MM.1S (cell line): ENCODE data around the gene TMED10.

Experiments
- DNase-seq: peaks from one replicate; pipeline ENCODE4 v3.0.0-alpha.2; 2015
- H2AFZ ChIP-seq: fragments of 300-600 bp; sonication (generic); 2 replicates; pipeline ENCODE4 v1.6.0; 2016; ENCODE audit warnings: antibody characterized with exemption, low read length
- H3F3A ChIP-seq: fragments of 300-600 bp; sonication (generic); 2 replicates; pipeline ENCODE4 v1.6.1; 2016; ENCODE audit warnings: mild to moderate bottlenecking, antibody characterized with exemption, low read length, moderate library complexity, mixed read lengths; ENCODE audit not compliant: insufficient read depth
- H3K27ac ChIP-seq: fragments of 300-600 bp; sonication (generic); 2 replicates; pipeline ENCODE4 v1.5.1; 2016; ENCODE audit warnings: mild to moderate bottlenecking, low read length
- H3K27me3 ChIP-seq: fragments of 300-600 bp; sonication (generic); replicated peaks from 2 replicates; pipeline ENCODE4 v1.6.0; 2016; ENCODE audit warnings: low read length; ENCODE audit not compliant: insufficient read depth
- H3K36me3 ChIP-seq: fragments of 300-600 bp; sonication (generic); replicated peaks from 2 replicates; pipeline ENCODE4 v1.6.1; 2016; ENCODE audit warnings: mild to moderate bottlenecking, low read length, mixed read lengths; ENCODE audit not compliant: insufficient read depth
- H3K4me1 ChIP-seq: fragments of 300-600 bp; sonication (generic); 2 replicates; pipeline ENCODE4 v1.6.1; 2016; ENCODE audit warnings: low read length, mixed read lengths
- H3K4me2 ChIP-seq: fragments of 300-600 bp; sonication (generic); 2 replicates; pipeline ENCODE4 v1.6.0; 2016; ENCODE audit warnings: low read depth, low read length
- H3K4me3 ChIP-seq: fragments of 300-600 bp; sonication (generic); 2 replicates; pipeline ENCODE4 v1.5.1; 2016; ENCODE audit warnings: low read length, mixed read lengths
- H3K79me2 ChIP-seq: fragments of 300-600 bp; sonication (generic); 2 replicates; pipeline ENCODE4 v1.6.1; 2016; ENCODE audit warnings: mixed run types, low read length, mixed read lengths
- H3K9ac ChIP-seq: fragments of 300-600 bp; sonication (generic); 2 replicates; pipeline ENCODE4 v1.6.1; 2016; ENCODE audit warnings: low read length, mixed read lengths
- H3K9me2 ChIP-seq: fragments of 300-600 bp; sonication (generic); replicated peaks from 2 replicates; pipeline ENCODE4 v1.6.1; 2016; ENCODE audit warnings: mild to moderate bottlenecking, low read length, mixed read lengths; ENCODE audit not compliant: insufficient read depth
- H3K9me3 ChIP-seq: fragments of 300-600 bp; sonication (generic); replicated peaks from 2 replicates; pipeline ENCODE4 v1.6.1; 2016; ENCODE audit warnings: mild to moderate bottlenecking, low read length, mixed read lengths; ENCODE audit not compliant: insufficient read depth
- H4K20me1 ChIP-seq: fragments of 300-600 bp; sonication (generic); 2 replicates; pipeline ENCODE4 v1.6.1; 2016; ENCODE audit warnings: mild to moderate bottlenecking, low read length, moderate library complexity, mixed read lengths; ENCODE audit not compliant: insufficient read depth
- EZH2 ChIP-seq: fragments of 300-600 bp; sonication (generic); optimal IDR thresholded peaks from 2 replicates; pipeline ENCODE3; 2017; ENCODE audit warnings: low read depth, mild to moderate bottlenecking, antibody characterized with exemption, low read length, mixed read lengths
- EZH2phosphoT487 ChIP-seq: fragments of 300-600 bp; sonication (generic); IDR thresholded peaks from 2 replicates; pipeline ENCODE4 v1.6.1; 2018; ENCODE audit warnings: antibody characterized with exemption, low read length
- TF ChIP-seq, protein P1 (sequence below): fragments of 300-600 bp; sonication (generic); IDR thresholded peaks from 2 replicates; pipeline ENCODE4 v1.5.1; 2016; ENCODE audit warnings: antibody characterized with exemption, low read length, mixed read lengths

TMED10 gene

GRCh38 chr14:75113932-75114539 lies 62.4 kb downstream of the TMED10 start:
- no peak for TF ChIP-seq EZH2phosphoT487
- H3K36me3 ChIP-seq, result no peaks in the 10 kb centered on the region

DNA sequence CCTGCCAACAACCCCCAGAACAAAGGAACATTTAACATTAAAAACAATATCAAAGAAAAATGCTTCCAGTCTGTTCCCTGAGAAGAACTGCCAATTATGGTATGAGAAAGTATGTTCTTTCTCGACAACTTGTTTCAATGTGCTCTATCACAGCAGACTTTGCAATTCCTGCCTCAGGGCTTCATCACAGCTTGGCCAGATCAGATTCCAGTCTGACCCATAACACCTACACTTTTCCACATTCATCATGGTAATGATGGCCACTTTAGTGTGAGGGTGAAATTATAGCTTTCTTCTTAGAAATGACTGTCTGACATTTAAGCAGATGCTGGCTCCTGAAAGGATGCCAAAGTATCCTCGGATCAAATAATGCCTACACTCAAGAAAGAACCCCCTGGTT lies 66.5 kb downstream of the TMED10 start:
- Histone ChIP-seq H3F3A (no peaks in the 10 kb centered on the region), H3K9me3 (no peaks in the 10 kb centered on the region), H3K79me2 (no peaks in the 10 kb centered on the region), H3K4me2 (no peak overlapping the region), H3K27ac (no peak overlapping the region), H3K9ac (no peak overlapping the region), H3K27me3 (no peaks in the 10 kb centered on the region), H3K9me2 (no peaks in the 10 kb centered on the region), H4K20me1 (no peaks in the 10 kb centered on the region), H3K36me3 (no peaks in the 10 kb centered on the region), H3K4me1 (no peaks in the 10 kb centered on the region), H2AFZ (no peak overlapping the region), H3K4me3 (no peak overlapping the region)
- no peak for DNase-seq
- TF ChIP-seq, protein P1, sequence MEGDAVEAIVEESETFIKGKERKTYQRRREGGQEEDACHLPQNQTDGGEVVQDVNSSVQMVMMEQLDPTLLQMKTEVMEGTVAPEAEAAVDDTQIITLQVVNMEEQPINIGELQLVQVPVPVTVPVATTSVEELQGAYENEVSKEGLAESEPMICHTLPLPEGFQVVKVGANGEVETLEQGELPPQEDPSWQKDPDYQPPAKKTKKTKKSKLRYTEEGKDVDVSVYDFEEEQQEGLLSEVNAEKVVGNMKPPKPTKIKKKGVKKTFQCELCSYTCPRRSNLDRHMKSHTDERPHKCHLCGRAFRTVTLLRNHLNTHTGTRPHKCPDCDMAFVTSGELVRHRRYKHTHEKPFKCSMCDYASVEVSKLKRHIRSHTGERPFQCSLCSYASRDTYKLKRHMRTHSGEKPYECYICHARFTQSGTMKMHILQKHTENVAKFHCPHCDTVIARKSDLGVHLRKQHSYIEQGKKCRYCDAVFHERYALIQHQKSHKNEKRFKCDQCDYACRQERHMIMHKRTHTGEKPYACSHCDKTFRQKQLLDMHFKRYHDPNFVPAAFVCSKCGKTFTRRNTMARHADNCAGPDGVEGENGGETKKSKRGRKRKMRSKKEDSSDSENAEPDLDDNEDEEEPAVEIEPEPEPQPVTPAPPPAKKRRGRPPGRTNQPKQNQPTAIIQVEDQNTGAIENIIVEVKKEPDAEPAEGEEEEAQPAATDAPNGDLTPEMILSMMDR, result no peak
- TF ChIP-seq EZH2phosphoT487 (no peak), EZH2 (no peak)

More at GRCh38 chr14:75113932-75114539, 62.4 kb downstream of the TMED10 start:
- Histone ChIP-seq H3K9me3 (no peaks in the 10 kb centered on the region), H3K27ac (no peak overlapping the region), H2AFZ (no peak overlapping the region), H3K79me2 (no peaks in the 10 kb centered on the region), H4K20me1 (no peaks in the 10 kb centered on the region), H3K4me1 (no peaks in the 10 kb centered on the region), H3K9ac (no peak overlapping the region), H3F3A (no peaks in the 10 kb centered on the region), H3K4me3 (no peak overlapping the region), H3K9me2 (no peaks in the 10 kb centered on the region), H3K4me2 (no peak overlapping the region), H3K27me3 (no peaks in the 10 kb centered on the region)
- DNase-seq, result no peak

DNA sequence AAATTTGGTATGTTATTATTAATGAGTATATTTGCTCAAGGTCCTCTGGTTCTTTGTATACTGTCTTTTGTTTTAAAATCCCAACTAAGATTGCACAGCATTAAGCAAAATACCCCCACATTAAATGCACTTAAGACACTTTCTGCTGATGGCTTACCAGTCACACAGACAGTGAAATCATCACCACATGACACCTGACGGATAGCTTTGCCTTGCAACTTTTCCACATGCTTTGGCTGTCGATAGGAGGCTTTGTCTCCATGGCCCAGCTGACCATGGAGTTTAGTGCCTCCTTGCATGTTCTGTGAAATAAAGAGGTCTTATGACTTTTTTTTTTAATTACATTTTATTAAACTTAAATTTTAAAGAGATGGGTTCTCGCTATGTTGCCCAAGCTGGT lies 69.2 kb downstream of the TMED10 start:
- Histone ChIP-seq H3K27ac (no peak overlapping the region), H4K20me1 (no peaks in the 10 kb centered on the region), H3K9ac (no peak overlapping the region), H3K4me1 (no peaks in the 10 kb centered on the region), H2AFZ (no peak overlapping the region), H3K4me2 (no peak overlapping the region), H3K4me3 (no peak overlapping the region), H3K79me2 (no peaks in the 10 kb centered on the region), H3K9me3 (no peaks in the 10 kb centered on the region), H3K36me3 (no peaks in the 10 kb centered on the region), H3K9me2 (no peaks in the 10 kb centered on the region), H3F3A (no peaks in the 10 kb centered on the region), H3K27me3 (no peaks in the 10 kb centered on the region)
- TF ChIP-seq, protein P1, result no peak
- TF ChIP-seq EZH2phosphoT487, result no peak
- TF ChIP-seq EZH2, result no peak
- no peak for DNase-seq

DNA sequence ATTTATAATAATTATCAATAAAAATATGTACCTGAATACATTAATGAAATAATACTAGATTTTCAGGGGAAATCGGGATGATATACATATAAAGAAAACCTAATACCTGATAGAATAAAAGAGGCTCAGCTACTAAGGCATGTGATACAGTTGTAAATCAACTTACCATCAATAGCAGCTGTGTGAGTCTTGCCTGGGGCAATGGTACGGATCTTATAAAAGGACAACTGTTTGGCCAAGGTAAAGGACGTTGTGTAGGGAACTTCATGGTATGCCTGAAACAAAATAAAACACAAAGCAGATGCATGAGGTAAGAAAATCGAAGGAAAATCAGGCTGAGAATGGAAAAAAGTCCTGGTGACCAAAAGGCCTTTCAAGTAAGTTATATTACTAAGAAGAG lies 74.9 kb downstream of the TMED10 start:
- Histone ChIP-seq H3K9me2 (no peaks in the 10 kb centered on the region), H3K4me2 (no peak overlapping the region), H3K79me2 (no peaks in the 10 kb centered on the region), H3K4me1 (no peaks in the 10 kb centered on the region), H3F3A (no peaks in the 10 kb centered on the region), H3K27me3 (no peaks in the 10 kb centered on the region), H3K36me3 (no peaks in the 10 kb centered on the region), H4K20me1 (no peaks in the 10 kb centered on the region), H3K27ac (no peak overlapping the region), H3K4me3 (no peak overlapping the region), H2AFZ (no peak overlapping the region), H3K9ac (no peak overlapping the region), H3K9me3 (no peaks in the 10 kb centered on the region)
- no peak for DNase-seq
- TF ChIP-seq, protein P1, result no peak
- TF ChIP-seq EZH2phosphoT487 (no peak), EZH2 (no peak)
